Measurements from ENCODE around the gene HMGCS2.
"Not testable (repeated sequence)": the region's sequence is repeated elsewhere in the genome, so short reads cannot be mapped to it uniquely, and the experiment has no call there.

HMGCS2 gene

DNA sequence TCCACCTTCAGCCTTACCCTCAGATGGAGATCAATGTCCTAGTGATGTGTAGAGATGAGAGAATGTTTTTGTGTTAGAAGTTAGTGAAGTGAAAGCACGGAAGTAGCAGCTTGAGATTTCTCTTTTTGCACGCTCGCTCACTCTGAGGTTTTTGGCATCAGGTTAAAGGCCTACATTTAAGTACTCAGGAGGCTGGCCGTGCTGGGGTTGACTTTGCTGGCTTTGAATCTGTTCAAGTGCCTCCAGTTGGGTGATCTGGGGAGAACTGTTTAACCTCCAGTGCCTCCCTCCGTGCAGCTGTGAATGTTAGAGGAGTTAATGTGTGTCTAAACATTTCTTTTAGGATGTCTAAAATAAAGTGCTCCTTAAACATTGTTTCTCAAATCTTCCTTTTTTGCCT, 43.1 kb downstream of the HMGCS2 start:
- no peak for DNase-seq

DNA sequence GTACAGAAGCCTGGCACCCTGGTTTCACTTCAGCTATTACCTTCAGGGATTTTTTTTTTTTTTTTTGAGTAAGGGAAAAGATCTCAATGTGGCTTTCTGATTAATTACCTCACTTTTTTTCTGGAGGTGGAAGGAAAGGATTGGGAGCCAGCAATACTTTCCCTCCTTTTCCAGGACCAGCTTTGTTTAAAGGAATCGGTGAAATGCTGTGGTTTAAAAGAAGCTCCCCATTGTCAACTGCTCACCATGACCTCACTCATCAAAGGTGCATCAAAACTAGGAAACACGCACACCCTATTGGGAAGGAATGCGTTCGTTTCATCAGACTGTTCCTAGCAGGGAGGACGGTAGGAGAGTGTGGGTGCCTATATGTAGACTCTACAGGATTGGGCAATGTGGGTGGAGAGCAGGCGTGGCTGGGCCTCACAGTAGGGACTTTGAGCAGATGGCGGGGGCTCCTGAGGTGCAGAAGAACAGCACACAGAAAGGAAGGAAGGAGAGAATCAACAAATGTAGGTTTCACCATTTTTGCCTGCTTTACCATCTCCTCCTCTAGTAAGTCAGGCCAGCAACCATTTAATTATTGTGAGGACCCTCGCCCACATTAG, 44.0 kb downstream of the HMGCS2 start:
- DNase-seq, result no peak

DNA sequence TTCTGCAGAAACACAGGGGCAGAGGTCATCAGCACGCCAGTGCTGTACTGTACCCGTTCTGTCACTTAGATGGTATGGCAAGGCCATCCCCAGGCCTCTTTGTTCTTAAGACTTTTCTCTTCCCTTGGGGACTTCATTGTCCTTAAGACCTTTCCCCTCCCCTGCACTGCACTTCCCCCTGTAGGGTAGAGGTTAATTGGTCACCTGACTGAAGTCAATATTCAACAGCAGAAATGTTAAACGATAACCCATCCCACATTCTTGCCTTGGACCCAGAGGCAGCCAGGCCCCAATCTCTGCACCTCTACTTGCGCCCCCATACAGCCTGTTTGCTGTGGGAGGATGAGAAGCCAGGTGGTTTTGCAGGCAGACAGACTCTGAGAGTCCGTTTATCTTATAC, 46.8 kb downstream of the HMGCS2 start:
- no peak for DNase-seq

- DNase-seq, result no peak
Observed at GRCh38 chr1:119720866-119721440, 47.8 kb downstream of the HMGCS2 start.

DNA sequence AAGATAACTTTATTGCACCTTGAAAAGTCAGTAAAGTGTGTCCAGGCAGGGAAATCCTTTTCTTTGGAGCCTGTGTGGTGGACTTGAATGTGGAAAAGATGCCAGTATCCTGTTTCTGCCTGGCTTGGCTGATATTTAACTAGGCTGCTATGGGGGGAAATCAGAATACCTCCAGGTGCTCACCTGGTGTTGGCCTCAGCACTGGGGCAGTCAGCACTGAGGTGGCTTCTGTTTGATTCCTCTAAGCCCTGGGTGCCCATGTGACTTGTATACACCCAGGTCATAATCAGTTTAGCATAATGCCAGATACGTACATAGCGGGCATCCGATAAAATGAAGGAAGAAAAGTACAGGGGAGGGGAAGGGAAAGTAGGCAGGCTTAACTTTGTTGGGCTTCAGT, 49.7 kb downstream of the HMGCS2 start:
- DNase-seq, result no peak

DNA sequence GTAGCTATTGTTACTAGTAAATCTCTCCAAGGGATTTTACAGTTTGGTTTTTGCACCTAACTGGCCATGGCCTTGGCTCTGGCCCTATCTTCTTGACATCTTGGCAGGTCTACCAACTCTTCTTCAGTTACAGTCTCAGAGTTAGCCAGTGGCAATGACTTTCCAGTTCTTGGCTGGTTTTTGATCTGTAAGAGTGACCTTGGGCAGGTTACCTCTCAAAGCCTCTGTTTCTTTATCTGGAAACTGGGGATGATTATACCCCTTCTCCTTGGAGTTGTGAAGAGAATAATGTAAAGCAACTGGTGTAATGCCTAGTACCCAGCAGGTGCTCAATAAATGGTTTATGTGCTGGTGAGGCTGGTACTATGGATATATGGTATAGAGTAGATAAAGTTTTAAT, 50.3 kb downstream of the HMGCS2 start:
- DNase-seq, result no peak

GRCh38 chr1:119715542-119715941, 53.2 kb downstream of the HMGCS2 start:
- no peak for DNase-seq

DNA sequence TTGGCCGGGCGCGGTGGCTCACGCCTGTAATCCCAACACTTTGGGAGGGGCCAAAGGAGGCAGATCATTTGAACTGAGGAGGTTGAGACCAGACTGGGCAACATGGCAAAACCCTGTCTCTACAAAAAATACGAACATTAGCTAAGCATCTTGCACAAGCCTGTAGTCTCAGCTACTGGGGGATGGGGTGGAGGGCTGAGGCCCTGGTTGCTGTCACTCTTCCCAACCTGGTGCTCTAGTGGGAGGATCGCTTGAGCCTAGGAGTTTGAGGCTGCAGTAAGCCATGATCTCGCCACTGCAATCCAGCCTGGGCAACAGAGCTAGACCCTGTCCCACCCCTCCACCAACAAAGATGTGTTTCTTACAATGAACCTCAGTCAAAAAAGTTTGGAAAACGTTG, 54.1 kb downstream of the HMGCS2 start:
- no peak for DNase-seq

GRCh38 chr1:119713749-119714456, 54.8 kb downstream of the HMGCS2 start:
- no peak for DNase-seq

GRCh38 chr1:119713039-119713748, 55.5 kb downstream of the HMGCS2 start:
- peak in 1 of 2 experiments; percentile 8 for DNase-seq

GRCh38 chr1:119712342-119713038, 56.2 kb downstream of the HMGCS2 start:
- DNase-seq, result peak; percentile 56 to 63

DNA sequence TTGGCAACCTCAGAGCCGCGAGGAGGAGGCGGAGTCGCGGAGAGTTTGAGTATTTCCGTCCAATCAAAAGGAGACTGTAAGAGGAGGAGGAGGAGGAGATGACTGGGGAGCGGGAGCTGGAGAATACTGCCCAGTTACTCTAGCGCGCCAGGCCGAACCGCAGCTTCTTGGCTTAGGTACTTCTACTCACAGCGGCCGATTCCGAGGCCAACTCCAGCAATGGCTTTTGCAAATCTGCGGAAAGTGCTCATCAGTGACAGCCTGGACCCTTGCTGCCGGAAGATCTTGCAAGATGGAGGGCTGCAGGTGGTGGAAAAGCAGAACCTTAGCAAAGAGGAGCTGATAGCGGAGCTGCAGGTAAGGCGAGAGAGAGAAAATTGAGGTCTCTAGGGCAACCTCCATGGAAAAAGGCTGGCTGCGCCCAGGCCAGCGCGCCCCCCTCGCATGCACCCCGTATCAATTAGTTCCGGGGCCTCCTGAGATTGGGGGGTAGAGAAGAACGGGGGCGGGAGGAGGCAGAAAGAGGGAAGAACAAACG, 56.8 kb downstream of the HMGCS2 start, which contains the start of gene PHGDH:
PHGDH (plus strand) TSS at position 131 of the 538 bp plus-strand sequence; CDS start at position 220, 89 bp downstream.
- DNase-seq, result peak; percentile 62 to 74

- not testable (repeated sequence) for DNase-seq
Observed at GRCh38 chr1:119711356-119711803, 57.3 kb downstream of the HMGCS2 start.

DNA sequence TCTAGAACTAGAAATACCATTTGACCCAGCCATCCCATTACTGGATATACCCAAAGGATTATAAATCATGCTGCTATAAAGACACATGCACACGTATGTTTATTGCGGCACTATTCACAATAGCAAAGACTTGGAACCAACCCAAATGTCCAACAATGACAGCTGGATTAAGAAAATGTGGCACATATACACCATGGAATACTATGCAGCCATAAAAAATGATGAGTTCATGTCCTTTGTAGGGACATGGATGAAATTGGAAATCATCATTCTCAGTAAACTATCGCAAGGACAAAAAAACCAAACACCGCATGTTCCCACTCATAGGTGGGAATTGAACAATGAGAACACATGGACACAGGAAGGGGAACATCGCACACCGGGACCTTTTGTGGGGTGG, 62.1 kb downstream of the HMGCS2 start:
- DNase-seq, result not testable (repeated sequence)

GRCh38 chr1:119703666-119704450, 64.8 kb downstream of the HMGCS2 start:
- DNase-seq, result no peak

DNA sequence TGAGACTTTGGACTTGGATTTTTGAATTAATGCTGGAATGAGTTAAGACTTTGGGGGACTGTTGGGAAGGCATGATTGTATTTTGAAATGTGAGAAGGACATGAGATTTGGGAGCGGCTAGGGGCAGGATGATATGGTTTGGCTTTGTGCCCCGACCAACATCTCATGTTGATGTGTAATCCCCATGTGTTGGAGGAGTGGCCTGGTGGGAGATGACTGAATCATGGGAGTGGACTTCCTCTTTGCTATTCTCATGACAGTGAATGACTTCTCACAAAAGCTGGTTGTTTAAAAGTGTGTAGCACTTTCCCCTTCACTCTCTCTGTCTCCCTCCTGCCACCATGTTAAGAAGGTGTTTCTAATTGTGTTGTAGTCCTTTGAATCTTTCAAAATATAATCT, 66.3 kb downstream of the HMGCS2 start:
- no peak for DNase-seq

DNA sequence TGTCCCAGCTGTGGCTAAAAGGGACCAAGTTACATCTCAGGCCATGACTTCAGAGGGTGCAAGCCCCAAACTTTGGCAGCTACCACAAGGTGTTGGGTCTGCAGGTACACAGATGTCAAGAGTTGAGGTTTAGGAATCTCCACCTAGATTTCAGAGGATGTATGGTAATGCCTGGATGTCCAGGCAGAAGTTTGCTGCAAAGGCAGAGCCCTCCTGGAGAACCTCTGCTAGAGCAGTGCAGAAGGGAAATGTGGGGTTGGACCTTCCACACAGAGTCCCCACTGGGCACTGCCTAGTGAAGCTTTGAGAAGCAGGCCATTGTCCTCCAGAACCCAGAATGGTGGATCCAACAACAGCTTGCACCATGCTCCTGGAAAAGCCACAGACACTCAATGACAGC, 67.0 kb downstream of the HMGCS2 start:
- DNase-seq, result no peak

- no peak for DNase-seq
Observed at GRCh38 chr1:119700326-119700725, 68.4 kb downstream of the HMGCS2 start.

Measured in activated CD4-positive, alpha-beta T cell treated with anti-CD3 and anti-CD28 coated beads, Interleukin-2, amount 50 U/mL, for 48 hours (primary cell).